ENCODE results near the gene C13orf42.

DNA sequence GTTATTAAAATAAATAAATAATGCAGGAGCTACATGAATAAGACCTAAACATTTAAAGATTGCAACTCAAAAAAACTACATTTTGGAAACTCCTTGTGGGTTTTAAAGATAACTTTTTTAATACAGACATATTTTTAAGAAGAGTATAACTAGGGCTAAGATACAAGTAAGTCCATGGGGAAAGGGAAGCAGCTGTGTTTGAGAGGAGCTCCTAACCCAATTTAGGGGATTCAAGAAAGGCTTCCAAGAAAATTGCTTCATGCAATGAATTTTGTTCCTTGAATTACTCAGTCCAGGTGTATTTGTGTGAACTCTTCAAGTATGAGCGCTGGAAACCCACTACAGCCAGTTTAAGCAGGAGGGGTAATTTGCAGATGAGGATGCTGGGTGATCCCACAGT is 44.1 kb upstream of the C13orf42 start:
- TF ChIP-seq, protein P1, sequence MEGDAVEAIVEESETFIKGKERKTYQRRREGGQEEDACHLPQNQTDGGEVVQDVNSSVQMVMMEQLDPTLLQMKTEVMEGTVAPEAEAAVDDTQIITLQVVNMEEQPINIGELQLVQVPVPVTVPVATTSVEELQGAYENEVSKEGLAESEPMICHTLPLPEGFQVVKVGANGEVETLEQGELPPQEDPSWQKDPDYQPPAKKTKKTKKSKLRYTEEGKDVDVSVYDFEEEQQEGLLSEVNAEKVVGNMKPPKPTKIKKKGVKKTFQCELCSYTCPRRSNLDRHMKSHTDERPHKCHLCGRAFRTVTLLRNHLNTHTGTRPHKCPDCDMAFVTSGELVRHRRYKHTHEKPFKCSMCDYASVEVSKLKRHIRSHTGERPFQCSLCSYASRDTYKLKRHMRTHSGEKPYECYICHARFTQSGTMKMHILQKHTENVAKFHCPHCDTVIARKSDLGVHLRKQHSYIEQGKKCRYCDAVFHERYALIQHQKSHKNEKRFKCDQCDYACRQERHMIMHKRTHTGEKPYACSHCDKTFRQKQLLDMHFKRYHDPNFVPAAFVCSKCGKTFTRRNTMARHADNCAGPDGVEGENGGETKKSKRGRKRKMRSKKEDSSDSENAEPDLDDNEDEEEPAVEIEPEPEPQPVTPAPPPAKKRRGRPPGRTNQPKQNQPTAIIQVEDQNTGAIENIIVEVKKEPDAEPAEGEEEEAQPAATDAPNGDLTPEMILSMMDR (IDR thresholded peaks at IDR 0.05; ENCODE audit: low read depth, low read length): no peak
- TF ChIP-seq POLR2A (IDR thresholded peaks at IDR 0.05; ENCODE audit: extremely low read depth, insufficient read length): no peak
- TF ChIP-seq MYC (IDR thresholded peaks at IDR 0.05; ENCODE audit: low read depth, low read length): no peak
